HG03354 (cell line): ENCODE results near the gene UBE2C.
"Not testable (repeated sequence)": the region's sequence is repeated elsewhere in the genome, so short reads cannot be mapped to it uniquely, and the experiment has no call there.

Experiments used
- ATAC-seq: cut with Tn5 transposase; IDR thresholded peaks from one replicate; pipeline ENCODE4 v1.9.1; 2021; ENCODE audit warnings: mild to moderate bottlenecking; ENCODE audit not compliant: unreplicated experiment, poor library complexity, severe bottlenecking

The UBE2C gene

DNA sequence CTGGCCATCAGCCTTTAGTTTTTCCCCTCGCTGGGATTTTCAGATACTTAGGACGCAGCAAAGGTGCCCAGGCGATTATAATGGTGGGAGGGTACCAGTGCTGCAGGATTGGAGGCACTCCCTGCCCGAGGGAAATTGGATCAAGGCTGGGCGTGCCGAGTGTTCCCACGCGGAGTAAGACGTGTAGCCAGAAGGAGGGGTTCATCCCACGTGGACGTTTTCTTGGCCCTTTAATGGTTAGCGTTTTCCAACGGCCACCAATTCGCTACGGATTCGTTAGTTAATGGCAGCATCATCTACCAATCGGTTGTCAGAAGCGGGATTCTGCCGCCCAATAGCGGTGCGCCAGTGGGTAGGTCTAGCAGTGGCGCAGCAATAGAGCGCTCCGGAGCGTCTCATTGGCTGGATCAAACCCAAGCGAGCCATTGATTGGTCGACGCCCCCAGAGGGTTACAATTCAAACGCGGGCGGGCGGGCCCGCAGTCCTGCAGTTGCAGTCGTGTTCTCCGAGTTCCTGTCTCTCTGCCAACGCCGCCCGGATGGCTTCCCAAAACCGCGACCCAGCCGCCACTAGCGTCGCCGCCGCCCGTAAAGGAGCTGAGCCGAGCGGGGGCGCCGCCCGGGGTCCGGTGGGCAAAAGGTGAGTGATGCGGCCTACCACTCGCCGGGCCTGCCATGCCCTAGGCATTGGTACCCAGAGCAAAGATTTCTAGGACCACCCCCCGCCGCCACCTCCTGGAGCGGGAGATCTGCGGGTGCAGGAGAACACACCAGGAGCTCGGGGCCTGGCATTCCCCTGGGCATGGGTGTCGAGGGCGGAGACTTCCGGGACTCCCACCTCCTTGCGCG lies at the start of gene UBE2C:
Gene UBE2C (plus strand): TSS at position 488 of the 849 bp plus-strand sequence. CDS start 52 bp downstream, at position 540.
- peak; percentile 99 for ATAC-seq

DNA sequence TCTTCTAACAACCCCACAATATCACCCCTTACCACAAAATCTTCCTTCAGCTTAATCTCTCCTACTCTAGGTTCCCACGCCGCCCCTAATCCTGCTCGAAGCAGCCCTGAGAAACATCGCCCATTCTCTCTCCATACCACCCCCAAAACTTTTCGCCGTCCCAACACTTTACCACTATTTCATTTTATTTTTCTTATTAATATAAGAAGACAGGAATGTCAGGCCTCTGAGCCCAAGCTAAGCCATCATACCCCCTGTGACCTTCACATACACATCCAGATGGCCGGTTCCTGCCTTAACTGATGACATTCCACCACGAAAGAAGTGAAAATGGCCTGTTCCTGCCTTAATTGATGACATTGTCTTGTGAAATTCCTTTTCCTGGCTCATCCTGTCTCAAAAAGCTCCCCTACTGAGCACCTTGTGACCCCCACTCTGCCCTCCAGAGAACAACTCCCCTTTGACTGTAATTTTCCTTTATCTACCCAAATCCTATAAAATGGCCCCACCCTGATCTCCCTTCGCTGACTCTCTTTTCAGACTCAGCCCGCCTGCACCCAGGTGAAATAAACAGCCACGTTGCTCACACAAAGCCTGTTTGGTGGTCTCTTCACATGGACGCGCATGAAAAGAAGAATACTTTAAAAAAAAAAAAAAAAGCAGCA lies 47.7 kb upstream of the UBE2C start:
- not testable (repeated sequence) for ATAC-seq

DNA sequence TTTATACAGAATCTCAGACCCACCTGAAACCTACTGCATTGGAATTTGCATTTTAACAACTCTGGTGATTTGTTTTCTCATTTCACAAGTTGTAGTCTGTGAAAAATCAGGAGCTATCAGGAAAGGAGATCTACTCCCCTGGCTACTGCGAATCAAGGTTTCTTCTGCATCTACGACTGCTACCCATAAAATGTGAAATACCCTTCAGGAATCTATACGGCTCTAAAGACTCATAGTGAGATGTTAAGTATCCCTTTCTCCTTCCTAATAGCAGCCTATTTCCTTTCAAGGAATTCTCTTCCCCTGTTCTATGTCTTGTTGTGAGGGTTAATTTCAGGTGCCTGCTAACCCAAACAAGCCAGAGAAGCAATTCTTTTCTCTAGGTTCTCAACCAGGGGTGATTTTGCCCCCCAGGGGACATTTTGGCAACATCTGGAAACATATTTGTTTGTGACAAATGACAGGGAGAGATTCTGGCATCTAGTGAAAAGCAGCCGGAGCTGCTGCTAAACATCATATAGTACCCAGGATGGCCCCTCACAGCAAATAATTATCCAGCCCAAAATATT lies 47.1 kb upstream of the UBE2C start:
- no peak for ATAC-seq

DNA sequence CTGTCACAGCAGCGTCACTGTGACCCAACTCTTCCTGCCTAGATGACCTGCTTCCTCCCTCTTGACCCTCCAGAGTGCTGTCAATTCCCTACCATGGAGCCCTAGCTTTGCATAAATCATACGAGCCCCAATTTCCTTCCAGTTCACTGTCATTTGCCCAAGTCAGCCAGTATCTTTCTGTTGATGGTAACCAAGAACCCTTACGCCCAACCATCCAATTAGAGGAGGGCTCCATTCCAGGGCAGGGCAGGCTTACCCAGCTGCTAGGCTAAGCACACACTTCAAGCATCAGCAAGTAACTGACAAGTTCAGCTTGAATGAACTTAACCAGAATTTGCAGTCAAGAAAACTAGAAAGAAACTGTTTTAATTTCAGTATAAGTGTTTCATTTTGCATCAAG lies 46.5 kb upstream of the UBE2C start:
- ATAC-seq: no peak

DNA sequence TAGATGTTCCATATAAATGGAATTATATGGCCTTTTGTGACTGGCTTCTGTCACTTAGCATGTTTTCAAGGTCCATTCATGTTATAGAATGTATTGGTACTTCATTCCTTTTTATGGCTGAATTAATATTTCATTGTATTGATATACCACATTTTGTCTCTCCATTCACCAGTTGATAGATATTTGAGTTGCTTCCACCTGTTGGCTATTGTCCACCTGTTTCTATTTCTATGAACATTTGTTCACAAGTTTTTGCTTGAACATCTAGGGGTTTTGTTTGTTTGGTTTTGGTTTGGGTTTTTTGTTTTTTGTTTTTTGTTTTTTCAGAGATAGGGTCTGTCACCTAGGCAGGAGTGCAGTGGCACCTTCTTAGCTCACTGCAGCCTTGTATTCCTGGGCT lies 44.0 kb upstream of the UBE2C start:
- no peak for ATAC-seq

DNA sequence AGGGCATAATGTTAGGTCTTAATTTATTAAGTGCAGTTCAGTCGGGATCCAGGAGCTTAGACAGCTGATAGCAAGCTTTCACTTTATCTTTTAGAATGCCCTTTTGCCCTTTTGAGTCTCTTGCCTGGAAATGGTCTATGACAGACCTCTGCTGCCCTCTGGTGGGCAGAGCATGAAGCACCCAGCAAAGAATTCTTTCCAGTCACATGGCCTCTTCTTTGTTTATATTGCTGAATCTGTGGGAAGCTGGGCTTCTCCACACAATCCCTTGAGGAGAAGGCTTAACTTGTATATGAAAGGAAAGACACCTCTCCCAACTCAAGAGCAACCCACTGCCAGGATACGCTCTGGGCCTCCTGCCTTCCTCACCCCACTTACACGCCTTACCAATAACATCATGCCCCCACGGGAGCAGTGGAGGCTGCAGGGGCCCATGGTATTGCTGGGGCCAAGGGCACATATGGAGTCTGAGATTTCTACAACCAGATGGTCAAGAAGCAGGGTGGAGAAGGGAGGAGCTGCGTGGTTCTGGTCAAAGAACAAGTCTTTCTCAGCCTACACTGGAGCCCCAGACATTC lies 41.2 kb upstream of the UBE2C start:
- ATAC-seq: peak; percentile 50

DNA sequence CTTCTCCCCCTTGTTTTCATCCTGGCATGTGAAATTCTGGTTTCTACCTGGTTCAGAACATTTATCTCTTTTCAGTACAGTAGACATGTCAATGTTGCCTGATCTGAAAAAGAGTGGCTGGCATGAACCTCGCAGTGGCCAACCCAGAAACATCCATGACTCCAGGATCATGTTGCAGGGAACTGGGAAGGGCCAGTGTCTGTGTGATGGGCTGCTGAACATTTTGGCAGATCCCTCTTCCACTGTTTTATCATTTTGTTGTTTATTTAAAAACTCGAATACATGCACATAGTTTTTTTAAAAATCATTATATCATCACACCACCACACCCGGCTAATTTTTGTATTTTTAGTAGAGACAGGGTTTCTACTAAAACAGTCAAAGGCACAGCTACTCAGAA lies 39.8 kb upstream of the UBE2C start:
- no peak for ATAC-seq

DNA sequence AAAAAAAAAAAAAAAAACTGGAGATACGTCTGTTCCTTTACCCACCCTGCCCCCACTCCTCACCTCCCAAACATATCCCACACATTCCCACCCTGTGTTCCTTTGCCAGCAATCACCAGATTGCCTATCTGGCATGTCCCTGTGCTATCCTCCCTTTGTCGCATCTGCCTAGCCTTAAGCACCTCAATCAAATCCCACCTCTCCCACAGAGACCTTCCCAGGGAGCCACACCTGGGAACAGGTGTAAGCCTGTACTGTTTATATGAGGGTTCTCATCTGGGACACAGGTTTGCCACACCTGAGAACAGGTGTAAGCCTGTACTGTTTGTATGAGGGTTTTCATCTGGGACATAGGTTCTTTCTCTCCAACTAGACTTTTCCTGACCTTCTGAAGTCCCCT lies 37.5 kb upstream of the UBE2C start:
- ATAC-seq: no peak

DNA sequence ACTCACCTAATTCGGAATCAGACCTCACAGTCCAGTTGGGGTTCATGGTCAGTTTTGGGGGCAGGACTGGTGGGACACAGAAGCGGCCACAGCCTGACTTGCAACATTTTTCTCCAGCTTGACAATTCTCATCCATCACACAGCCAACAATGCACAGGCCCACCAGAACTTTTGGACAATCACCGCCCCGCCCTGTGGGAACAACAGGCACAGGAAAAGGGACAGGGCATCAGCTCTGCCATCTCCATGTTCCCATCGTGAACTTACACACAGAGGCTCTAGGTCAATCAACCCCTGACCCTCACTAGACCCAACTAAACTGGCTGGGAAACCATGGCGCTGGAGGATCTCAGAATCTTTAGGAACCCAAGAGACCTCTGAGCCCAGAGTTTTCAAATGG lies 37.0 kb upstream of the UBE2C start:
- ATAC-seq: no peak

DNA sequence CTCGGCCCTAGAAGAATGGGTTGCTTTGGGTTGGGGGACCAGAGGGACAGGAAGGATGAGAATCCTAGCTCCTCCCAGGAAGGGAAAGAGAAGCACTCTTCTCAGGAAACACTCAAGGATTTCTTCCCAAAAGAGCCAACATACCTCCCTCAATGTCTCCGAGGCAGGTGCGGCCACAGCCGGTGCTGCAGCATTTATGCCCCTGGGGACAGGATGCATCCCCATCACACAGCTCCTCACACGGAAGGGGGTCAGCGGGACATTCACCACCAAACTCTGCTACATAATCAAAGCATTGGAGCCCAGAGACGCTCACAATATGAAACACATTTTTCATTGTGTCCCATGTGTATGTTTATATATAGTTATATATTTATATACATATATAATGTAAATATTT lies 35.5 kb upstream of the UBE2C start:
- no peak for ATAC-seq

DNA sequence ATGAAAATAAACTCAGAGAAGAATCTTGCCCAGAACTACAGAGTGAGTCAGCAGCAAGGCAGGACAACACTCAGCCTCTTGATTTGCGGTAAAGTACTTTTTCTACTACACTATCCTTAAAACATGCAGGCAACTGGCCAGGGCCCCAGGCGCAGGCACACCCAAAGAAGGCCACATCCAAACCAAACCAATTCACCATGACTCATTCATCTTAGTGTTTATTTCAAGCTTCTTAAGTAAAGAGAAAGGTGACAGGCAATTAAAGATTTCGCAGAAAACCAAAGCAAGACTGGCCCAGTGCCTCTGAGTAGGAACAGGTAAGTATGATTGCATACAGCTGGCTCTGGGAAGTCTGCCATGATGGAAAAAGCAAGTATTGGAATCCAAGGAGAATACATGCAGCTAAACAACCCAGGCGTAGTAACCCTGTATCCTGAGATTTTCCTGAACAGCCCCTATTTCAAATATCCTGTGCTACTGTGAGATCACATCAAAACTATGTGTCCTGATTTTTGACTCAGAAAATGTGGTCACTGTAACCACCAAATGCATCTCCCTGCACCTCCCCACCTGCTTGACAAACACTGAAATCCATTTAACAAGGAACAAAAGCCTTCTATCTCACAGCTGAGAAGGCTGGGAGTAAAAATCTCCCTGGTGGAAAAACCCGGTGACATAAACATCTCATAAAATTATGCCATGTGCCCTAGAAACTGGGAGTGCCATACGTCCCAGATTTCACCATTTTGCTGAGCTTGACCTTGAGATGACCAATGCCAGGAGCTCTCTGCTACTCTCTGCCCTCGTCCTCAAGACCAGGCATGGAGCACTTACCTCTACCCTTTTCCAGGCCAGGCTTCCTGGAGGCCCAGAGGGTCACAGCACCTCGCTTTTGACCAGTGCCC lies 33.2 kb upstream of the UBE2C start:
- no peak for ATAC-seq

DNA sequence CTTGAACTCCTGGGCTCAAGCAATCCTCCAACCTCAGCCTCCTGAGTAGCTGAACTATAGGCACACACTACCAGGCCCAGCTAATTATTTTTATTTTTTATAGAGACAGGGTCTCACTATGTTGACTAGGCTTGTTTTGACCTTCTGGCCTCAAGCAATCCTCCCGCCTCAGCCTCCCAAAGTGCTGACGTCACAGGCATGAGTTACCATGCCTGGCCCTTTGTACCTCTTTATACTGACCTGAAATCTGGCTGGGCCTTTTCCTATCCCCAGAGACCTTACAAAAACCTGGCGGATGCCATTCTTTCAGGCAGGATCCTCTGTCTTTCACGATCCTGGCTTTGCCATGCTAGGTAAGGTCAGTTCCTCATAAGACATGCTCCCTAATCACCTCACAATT lies 32.3 kb upstream of the UBE2C start:
- no peak for ATAC-seq

DNA sequence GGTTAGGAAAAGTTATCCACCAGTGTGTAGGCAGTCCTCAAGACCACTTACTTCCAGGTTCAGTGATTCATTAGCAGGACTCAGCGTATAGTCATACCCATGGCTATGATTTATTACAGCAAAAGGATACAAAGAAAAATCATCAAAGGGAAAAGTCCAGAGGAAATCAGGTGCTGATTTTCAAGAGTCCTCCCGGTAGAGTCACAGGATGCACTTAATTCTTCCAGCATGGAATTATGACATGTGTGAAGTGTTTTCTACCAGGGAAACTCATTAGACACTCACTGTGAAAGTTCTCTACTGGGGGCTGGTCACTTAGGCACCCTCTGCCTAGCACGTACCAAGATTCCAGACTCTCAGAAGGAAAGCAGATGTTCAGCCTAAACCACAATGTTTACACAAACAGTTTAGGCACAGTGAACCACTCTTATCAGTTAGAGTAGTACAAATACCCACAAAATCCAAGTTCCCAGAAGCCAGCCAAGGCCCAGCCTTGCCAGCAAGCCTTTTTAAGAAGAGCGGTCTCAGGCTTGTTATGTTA lies 31.0 kb upstream of the UBE2C start:
- no peak for ATAC-seq

DNA sequence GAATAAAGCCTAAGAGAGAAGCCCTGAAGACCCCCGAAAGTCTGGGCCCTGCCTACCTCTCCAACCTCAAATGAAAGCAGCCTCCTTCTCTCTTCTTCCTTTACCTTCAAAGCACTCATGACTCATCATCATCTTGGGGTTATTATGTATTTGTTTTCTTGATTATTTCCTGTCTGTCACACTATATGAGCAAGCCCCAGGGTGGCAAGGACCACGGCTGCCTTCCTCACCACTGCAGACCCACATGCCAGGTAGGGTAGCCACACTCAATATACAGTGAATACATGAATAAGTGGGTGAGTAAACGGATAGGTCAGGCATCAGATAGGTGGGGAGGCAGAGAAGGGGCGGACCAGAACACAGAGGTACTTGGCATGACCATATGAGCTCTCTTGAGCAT lies 29.6 kb upstream of the UBE2C start:
- ATAC-seq: no peak

DNA sequence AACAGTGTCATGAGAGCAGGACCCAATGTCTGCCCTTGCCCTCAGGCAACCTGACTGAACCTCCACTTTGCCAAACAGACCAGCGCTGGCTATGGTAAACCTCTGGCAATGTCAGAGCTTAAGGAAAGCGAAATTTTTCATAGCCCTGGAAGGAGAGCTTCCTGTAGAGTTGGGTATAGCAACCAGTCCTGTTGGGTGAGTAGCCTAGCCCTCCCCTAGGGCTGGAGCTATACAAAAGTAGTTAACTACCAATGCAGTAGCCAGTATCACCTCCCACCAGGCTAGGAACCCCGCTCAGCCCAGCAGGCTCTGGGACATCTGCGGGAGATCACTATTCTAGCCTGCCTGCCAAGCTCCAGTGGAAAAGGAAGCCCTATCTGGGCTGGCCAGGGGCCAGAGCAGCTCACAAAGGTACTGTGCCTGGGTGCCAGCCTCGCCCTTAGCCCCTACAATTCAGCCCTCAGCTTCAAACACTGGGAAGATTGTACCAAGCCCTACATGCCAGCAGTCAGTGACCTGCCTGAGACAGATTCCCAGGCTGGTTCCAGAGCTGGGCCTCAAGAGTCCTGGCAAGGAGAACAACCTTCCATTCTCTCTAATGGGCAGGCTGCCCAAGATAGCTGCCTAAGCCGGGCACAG lies 28.7 kb upstream of the UBE2C start:
- ATAC-seq: no peak

DNA sequence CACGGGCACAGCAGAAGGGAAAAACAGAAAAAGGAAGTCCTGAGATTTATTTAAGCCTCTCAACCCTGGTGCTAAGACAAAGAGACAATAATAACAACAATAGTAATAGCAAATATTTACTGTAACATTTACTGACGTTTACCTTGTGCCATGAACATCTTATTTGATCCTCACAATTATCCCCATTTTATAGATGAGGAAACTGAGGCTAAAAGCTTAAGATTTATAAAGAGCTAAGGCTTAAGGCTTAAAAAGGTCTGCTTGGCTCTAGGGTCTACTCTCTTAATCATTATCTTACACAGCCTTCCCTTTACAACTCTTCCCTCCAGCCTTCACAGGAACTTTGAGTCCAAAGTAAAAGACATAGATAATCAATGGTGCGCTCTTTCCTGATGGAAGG lies 24.1 kb upstream of the UBE2C start:
- no peak for ATAC-seq

DNA sequence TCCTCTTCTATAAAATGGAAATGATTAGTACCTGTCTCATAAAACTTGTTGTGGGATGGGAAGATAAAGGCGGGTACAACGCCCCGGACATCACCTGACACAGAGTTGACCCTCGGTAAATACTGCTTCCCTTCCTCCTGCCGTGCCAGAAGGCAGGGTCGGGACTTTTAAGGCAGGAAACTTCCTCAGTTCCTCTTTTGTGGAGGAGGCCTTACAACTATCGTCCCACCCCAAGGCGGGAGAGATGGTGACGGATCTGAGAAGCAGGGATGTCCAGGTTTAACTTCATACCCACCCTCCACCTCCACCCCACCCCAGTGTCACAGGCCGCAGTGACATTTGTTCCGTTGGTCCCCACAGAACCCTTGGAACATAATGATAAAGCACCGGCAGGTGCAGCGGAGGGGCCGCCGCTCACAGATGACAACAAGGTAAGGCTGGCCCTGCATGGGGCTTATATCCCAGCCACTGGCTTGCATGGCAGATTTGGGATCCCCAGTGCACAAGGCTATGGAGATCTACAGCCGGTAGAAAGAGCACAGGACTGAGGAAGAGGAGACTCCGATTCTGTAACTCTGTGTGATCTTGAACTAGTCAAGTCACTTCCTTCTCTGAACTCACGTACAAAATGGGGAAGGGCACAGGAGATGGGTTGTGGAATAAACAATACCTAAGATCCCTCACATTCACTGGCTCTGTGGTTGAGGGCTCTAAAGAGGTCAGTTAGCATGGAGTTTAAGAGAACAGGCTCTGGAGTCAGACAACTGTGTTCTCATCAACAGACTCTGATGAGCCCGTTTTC lies 19.9 kb upstream of the UBE2C start:
- peak; percentile 13 for ATAC-seq

DNA sequence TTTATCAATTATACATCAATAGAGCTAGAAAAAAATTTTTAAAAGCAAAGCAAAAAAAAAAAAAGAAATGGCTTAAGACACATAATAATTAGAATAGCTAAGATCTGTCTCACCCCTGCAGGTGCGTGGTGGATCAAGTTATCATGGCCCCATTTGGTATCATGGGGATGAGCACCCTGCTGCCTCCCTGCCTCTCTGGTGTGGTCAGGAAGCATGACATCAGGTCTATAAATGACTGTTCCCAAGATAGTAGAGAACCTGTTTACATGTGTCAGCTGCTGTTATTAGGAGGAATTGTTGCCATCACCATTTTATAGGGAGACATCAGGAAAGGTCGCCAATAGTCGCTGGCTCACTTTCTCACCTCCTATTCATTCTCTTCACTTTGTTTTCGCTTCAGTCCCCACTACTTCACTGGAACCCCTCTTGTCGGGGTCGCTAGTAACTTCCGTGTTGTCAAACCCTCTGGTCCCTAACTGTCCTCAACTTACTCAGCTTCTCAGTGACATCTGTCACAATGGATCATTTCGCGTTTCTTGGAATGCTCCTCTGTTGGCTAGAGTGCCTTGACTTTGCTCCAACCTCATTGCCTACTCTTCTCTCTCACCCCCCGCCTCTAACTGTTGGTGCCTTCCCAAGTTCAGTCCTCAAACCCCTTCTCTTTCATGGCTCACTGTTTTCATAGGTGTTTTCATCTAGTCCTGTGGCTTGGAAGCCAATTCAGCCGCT lies 15.9 kb upstream of the UBE2C start:
- ATAC-seq: no peak
